Epidermal melanocyte (primary cell): ENCODE results near the gene BRSK2.

Source experiments
- DNase-seq: peaks from one replicate; pipeline ENCODE4 v3.0.0; 2011; ENCODE audit warnings: low spot score; ENCODE audit not compliant: insufficient read length

Gene BRSK2

DNA sequence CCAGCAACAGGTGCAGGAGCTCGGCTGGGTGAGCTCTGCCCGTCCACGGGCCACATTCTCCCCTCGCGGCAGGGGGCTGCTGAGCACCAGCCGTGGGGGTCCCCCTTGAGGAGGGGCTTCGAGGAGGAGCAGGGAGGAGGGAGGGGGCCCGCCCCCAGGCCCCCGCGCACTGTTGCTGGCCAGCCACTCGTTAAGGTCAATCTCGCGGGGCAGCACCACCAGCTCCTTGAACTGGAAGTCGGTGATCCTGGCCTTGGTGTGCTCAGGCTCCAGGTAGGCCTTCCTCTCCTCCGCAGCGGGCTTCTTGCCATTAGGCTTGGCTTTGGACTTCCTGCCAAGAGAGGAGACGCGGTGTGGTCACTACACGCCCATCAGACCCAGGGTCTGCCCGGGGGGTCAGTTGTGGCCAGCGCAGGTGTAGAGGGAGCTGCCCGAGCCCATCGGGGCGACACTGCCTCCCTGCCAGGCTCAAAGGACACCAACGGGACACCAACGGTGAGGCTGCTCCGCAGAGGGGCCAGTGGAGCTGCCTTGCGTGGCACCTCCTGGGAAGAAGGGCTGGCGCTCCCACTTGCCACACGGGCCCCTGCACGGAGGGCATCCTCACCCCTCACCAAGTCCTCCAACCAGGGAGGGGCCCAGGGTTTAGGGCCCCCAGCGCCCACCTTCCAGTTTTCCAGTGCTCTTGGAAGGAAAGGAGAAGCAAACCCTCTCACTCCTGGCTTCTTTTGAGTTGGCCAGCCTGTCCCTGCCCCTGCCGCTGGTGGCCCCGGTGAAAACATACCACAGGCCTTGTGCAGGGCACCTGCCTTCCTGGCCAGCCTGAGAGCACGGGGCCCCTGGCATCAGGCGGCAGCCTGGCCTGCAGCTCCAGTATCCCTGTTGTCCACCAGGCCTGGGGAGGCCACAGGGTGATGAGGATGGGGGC lies 91.1 kb downstream of the BRSK2 start:
- no peak for DNase-seq

DNA sequence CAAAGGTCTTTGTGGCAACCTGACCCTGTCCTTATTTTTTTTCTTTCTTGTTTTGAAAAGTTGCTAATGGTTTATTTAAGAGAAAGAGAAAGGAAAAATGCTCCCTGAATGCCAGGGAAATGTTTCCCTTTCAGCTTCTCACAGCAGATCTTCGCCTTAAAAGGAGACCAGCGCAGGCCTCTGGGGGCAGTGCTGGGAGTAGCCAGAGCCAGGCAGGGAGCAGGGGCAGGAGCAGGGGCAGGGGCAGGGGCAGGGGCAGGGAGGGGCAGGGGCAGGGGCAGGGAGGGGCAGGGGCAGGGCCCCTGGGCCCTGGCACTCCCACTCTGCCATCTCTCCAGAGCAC lies 91.7 kb downstream of the BRSK2 start:
- DNase-seq = no peak

DNA sequence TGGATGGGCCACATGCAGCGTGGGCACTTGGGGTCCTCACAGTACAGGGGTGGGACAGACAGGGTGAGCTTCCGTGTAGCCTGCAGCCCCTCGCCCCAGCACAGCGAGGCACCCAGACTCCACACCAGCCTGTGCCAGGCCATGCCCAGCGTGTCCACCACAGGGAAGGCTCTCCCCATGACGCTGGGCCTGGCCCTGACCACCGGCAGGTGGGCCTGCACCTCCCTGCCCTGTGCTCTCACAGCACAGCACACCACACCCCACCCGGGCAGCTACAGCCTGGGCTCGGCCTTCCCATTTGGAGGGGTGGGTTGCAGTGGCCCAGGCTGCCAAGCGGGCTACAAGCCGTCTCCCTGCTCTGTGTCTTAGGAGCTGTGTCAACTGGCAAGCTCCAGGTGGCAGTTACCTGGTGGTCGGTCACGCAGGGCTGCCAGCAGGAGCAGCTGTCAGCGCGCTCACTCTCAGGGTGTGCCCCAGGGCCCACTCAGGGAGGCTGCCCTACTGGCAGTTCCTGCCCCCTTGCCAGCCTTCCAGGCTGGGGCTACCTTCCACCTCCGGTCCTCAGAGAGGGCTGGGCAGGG lies 92.2 kb downstream of the BRSK2 start:
- DNase-seq = no peak

DNA sequence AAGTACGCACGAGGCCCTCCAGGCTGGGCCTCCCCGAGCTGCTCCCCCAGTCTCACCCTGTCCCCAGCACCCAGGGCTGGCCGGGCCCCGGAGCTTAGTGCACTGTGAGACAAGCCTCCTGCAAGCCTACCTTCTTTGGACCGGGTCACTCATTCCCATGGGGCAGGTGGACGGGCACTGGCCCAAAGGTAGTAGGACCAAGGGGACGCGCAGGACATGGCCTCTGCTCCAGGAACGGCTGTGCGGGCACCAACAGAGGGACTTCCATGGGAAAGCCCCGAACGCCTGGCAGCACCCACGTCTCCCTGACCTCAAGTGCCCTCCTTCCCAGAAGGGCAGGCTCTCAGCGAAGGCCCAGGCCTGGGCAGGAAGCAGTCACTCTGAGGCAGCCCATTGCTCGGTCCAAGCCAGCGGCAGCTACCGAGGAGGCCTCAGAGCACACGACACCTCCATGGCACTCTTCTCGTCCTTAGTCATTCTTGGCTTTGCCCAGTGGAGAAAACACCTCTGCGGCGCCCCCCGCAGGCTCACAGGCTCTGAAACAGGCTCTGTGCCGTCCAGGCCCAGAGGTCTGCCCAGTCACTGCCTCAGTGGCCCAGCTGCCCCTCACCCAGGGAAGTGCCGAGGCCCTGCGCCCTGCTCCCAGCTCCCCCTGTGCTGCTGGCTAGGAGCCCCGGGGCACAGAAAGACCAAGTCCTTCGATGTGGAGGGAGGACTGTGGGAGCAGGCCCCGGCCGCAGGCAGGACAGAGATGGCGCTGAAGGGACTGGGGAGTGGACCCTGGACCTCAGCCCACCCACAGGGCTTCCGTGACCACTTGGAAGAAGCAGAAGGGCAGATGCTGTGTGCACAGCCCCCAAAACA lies 93.1 kb downstream of the BRSK2 start:
- DNase-seq = no peak

DNA sequence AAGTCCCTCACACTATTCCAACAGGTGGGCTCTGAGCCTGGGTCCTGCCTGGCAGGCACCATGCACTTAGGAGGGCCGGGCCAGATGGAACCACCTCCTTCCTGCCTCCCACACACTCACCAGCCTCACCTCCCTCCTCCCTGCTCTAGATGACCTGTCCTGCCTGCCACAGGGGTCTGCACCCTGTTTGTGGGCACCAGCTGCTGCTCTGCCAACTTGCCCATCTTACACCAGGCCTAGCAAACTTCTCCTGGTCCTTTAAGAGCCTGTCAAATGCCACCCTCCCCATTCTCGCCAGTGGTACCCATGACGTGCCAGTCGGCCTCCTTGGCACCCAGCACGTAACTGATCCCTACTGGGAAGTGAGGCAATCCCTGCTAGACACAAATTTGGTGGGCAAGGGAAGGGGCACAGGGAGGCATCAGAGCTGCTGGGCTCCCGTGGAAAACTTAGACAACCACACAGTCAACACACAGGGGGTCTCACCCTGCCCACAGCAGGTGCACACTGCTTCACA lies 93.8 kb downstream of the BRSK2 start:
- DNase-seq = no peak

DNA sequence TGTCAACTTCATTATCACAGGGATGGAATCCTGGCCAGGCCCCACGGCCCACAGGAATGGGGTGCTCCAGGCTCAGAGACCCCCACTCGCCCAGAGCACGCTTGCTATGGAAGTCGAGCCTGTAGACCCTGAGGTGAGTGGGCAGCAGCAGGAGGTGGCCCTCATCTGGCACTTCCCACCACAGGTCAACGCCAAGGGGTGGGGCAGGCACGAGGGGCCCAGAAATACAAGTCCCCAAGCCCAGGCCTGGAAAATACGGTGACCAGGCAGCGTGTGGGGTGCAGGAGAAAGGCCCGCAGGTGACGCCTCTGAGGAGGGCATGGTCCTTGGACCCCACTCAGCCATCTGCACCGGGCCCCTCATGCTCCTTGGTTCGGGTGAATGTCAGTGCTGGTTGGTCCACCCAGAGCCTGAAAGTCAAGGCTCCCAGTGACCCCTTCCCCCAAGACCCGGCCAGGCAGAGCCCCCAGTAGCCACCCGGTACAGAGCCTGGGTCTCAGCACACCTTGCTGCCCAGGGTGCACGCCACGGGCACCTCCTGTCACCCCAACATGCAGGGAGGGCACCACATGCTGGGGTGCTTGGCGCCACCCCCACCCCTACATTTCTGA lies 94.4 kb downstream of the BRSK2 start:
- no peak for DNase-seq

DNA sequence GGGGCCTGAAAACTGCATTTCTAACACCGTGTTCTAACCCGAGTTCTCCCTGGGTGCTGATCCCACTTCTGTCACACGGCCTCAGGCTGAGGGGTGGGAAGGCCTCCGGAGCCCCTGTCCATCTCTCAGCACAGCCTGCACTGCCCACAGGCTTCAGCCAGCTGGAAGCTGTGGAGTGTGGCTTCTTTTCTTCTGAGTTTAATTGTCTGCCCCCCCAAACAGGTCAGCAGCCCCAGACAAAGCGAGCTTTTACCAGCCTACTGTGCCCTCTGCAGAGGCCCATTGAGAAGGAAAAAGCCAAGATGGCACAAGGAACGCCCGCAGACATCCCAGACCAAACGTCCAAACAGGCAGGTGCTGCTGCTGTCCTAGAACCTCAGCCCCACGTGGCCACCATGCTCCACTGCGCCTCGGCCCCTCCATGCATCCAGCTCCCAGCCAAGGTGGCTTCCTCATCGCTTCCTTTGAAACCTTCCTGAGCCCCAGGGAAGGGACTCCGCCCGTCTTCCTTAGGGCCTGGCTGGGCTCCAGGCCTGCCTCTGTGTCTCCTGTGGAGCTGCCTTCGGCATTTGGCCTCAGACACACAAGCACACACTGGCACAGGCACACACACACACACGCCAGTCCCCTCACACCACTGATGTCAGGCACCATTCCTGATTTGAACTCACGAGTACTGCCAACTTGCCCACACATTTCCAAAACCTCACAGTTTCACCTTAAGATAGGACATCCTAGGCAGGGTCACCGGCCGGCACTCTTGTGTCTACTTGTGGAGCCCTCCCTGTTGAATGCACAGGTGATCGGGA lies 95.2 kb downstream of the BRSK2 start:
- no peak for DNase-seq

DNA sequence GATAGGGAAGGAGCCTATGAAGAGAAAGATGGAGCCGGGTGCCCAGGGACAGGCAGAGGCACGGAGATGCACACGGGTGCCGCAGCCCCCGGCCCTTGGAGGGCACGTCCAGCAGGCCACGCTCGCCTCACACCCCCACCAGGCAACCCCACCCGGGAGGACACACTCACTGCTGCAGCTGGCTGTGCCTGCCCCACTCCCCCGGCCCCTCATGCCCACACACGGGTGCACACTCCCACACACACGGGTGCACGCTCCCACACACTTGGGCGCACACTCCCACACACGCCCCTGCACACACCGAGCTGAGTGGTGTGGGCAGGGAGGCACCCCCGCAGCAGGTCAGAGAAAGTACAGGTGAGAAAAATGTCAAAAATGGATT lies 95.8 kb downstream of the BRSK2 start:
- no peak for DNase-seq

DNA sequence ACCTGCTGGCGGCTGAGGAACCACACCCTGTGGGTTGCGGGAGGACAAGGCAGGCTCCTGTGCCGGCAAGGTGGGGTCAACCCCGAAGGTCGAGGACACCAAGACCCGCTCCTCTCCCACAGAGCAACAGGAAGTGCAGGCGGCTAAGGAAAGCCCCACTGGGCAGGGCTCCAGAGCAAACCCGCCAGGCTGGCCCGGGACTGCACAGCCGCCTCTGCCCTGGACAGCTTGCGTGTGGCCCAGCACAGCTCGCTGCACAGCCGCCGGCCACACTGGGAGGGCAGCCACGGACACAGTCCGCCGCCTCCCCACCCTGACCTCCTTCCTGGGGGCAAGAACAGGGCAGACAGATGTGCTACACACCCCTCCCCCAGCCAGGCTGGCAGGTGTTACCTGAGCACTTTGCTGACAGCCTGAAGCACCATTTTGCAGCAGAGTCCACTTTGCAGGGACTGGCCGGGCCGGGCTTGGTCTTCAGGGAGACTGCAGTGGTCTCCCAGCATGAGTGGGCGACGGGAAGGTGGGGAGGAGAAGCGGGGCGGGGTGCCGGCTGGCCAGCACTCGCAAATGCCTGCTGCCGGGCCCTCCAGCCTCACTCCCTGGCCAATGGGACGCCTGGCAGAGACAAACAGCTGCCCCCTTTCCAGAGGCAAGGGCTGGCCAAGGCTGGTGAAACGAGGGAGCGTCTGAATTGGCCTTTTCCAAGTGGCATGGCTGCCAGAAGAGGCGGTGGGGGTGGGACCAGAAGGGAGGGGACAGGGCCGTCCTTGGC lies 96.5 kb downstream of the BRSK2 start, which contains the start of gene MOB2:
TSS of gene MOB2 (minus strand) at position 726 of the 772 bp plus-strand sequence. CDS start at position 503, 223 bp downstream.
- DNase-seq = no peak

DNA sequence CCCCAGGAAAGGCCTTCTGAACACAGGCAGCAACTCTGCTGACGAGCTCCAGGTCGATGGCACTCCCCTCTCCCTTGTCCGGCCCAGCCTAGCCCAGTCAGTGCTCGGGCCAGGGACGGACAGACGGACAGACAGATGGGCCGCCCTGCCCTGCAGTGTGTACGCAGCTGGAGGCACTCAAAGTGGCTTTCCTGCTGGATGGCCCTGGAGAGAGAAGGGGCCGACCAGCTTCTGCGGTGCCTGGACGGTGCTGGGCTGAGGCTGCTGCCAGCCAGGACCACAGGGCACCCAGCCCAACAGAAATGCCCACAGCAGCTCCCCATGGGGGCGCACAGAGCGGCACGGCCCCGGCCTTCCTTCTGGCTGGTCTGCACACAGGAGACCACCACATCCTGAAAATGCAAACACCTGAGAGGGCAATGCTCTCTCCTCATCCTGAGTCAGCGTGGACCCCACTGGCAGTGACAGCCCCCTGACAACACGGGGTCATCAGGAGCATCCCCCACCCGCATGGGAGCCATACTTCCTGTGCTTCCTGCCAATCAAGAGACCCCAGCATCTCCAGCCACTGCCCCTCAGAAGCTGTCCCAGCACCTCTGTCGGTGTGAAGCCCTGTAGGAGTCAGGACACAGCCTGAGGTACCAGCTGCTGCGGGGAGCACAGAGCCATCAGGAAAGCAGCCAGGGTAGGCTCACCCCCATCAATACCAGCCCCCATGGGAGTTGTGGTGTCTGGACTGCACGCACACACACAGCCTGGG lies 97.5 kb downstream of the BRSK2 start:
- no peak for DNase-seq

DNA sequence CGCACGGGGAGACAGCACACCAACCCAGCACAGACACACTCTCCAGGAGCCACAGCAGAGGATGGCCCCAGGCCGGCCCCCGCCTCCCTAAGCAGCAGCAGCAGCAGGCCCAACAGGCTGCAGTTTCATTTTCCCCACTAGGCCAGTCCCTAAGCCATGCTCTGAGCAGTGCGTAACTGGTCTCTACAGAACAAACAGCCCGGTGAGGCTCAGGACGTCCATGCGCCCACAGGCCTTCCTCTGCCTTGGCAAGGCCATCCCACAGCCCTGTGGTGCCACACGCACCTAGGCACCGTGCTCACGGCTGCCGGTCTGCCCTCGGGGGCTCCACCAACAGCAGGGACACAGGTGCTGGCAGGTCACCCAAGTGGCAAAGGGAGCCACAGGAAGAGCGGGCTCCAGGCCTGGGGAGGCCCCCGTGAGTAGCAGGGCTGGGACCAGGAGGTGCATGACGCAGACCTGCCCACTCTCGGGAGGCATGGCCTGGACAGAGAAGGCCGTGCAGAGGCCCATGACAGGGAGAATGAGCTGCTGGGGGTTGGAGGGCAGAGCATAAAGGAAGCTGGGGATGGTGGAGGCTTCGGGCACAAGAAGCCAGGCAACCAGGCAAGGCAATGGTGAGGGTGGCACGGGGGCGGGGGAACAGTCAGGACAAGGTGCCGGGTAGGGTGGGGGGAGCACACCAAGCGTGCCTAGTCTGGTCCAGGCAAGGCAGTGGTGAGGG lies 98.3 kb downstream of the BRSK2 start:
- no peak for DNase-seq

DNA sequence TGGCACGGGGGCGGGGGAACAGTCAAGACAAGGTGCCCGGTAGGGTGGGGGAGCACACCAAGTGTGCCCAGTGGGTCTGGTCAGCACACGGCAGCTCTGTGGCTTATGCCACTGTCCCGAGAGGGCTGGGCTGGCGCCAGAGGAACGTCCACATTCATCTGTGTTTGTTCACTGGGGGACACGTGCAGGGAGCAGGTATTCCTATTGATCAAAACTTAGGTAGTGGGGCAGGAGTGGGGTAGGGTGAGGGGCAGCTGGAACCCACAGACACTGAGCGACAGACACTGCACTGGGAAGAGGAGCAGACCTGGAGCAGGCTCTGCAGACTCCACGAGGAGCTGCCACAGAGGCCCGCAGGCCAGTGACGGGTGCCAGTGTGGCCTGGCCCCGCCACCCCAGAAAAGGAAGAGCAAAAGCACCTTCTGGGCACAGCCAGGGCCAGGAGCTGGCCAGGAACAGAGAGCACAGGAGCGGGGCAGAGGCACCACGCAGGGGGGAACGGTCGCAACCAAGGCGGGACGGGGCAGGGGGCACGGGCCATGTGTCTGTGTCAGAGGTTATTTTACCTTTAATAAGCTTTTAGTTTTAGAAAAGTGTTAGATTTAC lies 98.9 kb downstream of the BRSK2 start:
- no peak for DNase-seq

DNA sequence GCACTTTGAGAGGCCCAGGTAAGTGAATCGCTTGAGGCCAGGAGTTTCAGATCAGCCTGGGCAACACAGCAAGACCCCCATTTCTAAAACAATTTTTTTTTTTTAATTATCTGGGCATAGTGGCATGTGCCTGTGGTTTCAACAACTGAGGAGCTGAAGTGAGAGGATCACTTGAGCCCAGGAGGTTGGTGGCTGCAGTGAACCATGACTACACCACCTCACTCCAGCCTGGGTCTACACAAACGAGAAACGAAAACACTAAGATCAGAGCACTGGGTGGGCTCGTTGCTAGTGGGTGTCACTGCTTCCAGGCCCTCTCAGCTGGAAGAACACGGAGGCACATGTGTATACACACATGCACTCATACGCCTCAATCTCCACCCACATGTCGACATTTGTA lies 100.9 kb downstream of the BRSK2 start:
- no peak for DNase-seq

DNA sequence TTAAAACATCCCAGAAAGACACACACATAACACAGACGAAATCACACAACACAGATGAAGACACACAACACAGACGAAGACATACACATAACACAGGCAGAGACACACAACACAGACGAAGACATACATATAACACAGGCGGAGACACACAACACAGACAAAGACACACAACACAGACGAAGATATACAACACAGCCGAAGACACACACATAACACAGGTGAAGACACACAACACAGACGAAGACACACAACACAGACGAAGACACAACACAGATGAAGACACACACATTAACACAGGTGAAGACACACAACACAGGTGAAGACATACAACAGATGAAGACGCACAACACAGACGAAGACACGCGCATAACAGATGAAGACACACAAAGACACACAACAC lies 101.6 kb downstream of the BRSK2 start:
- DNase-seq = no peak

DNA sequence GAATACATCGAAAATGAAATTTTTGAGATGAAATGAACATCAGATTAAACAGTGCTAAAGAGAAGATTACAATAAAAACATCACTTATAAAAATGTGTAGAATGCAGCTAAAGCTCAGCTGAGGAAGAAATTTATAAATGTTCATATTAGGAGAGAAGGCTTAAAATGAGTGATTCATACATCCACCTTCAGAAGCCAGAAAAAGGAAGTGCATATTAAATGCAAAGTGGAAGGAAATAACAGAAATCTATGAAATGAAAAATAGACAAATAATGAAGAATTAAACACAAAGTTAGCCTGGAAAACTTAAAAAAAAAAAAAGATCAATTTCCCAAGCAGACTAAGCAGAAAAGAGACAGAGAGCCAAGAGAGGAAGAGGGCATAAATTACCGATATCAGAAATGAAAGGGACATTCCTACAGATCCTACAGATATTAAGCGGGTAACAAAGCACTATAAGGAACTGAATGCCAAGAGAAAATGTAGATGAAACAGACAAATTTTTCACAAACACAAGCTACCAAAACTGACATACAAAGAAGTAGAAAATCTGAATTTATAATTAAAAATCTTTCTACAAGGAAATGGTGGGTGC lies 104.0 kb downstream of the BRSK2 start:
- no peak for DNase-seq

DNA sequence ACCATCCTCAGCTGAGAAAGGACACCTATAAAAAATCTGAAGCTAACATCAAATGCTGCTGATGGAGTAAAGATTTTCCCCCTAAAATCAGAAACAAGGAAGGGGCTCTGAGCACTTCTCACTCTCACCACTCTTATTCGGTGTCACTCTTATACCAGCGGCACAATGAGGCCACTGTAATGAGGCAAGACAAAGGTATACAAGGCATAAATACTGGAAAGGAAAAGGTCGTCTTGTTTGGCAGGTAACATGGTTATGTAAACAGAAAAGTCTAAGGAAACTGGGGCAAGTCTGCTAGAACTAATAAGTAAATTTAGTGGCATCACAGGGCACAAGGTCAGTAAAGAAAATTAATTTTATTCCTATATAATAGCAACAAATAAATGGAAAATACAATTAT lies 104.9 kb downstream of the BRSK2 start:
- no peak for DNase-seq

DNA sequence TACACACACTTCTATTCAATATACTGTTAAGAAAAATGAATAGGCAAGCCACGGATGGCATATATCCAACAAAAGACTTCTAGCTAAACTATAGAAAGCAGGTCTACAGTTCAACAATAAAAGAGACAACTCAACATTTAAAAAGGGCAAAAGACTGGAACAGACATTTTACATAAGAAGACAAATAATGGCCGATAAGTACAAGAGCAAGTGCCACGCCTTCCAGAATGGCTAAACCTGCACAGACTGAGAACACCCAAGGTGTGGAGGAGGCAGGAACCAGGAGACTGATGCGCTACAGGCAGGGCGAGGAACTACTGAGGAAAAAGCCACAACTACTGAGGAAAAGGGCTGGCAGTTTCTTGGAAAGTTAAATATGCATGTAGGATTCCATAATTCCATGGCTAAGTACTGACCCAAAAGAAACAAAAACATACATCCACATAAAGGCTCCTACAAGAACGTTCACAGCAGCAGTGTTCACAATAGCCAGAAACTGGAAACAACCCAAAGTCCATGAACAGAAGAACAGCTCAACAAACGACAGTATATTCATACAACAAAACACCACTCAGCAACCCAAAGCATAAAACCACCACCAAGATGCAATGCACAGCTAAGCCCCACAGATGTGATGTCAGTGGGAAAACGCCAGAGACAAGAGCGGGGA lies 106.5 kb downstream of the BRSK2 start:
- no peak for DNase-seq
